ENCODE measurements around the gene NFATC2. TPM values are rescaled to one million over a fixed set of nuclear protein-coding genes. Genes with fewer than 3 reads are reported as not detected.

Gene NFATC2
- total RNA-seq, 1 donor, result 0.36 TPM

GRCh38 chr20:51385646-51386530 lies 156.6 kb downstream of the NFATC2 start:
- TF ChIP-seq CTCF (IDR thresholded peaks at IDR 0.05; ENCODE audit: insufficient read depth, low read length), result peak; percentile 63
- peak; percentile 45 for DNase-seq (ENCODE audit: low read depth)
- no peak overlapping the region for H3K4me3 ChIP-seq (ENCODE audit: low read depth, low read length)

DNA sequence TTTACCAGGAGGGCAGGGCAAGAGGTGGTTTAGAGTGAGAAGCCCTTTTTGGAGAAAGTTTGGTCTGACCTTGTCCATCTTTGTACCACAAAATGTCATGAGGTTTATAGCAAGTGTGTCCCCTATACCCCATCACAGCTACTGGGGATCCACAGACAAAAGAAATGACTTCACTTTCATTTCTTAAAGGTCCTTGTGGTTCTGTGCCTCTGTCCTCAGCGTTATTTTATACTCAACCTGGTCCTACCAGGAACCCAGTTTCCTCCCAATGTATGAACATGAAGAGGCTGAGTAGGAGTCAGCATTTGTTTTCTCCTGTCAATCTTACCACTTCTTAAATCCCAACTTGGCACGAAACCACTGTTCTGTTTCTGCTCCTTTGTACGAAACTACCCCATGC lies 157.6 kb downstream of the NFATC2 start:
- no peak for DNase-seq (ENCODE audit: low read depth)
- TF ChIP-seq CTCF (IDR thresholded peaks at IDR 0.05; ENCODE audit: insufficient read depth, low read length), result no peak
- H3K4me3 ChIP-seq (ENCODE audit: low read depth, low read length), result no peak overlapping the region

GRCh38 chr20:51383891-51384510 lies 158.5 kb downstream of the NFATC2 start:
- no peak for TF ChIP-seq CTCF (IDR thresholded peaks at IDR 0.05; ENCODE audit: insufficient read depth, low read length)
- no peak overlapping the region for H3K4me3 ChIP-seq (ENCODE audit: low read depth, low read length)
- DNase-seq (ENCODE audit: low read depth), result no peak

- no peak for DNase-seq (ENCODE audit: low read depth)
Measured at GRCh38 chr20:51382986-51383821, 159.3 kb downstream of the NFATC2 start.

GRCh38 chr20:51382111-51382985 lies 160.2 kb downstream of the NFATC2 start:
- no peak for DNase-seq (ENCODE audit: low read depth)
- no peak for TF ChIP-seq CTCF (IDR thresholded peaks at IDR 0.05; ENCODE audit: insufficient read depth, low read length)
- no peak overlapping the region for H3K4me3 ChIP-seq (ENCODE audit: low read depth, low read length)

More at GRCh38 chr20:51382986-51383821, 159.3 kb downstream of the NFATC2 start:
- no peak overlapping the region for H3K4me3 ChIP-seq (ENCODE audit: low read depth, low read length)
- no peak for TF ChIP-seq CTCF (IDR thresholded peaks at IDR 0.05; ENCODE audit: insufficient read depth, low read length)

DNA sequence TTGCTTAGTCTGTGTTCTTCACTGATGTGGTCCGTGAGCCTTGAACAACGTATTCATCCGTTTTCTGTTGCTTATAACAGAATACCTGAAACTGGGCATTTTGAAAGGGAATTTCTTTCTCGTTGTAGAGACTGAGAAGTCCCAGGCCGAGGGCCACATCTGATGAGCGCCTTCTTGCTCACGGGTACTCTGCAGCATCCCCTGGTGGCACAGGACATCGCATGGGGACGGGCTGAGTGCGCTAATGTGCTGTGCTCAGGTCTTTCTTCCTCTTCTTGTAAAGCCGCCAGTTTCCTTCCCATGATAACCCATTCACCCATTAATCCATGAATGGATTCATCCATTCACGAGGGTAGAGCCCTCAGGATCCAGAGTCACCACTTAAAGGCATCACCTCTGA lies 161.0 kb downstream of the NFATC2 start:
- no peak for TF ChIP-seq CTCF (IDR thresholded peaks at IDR 0.05; ENCODE audit: insufficient read depth, low read length)
- DNase-seq (ENCODE audit: low read depth), result no peak
- H3K4me3 ChIP-seq (ENCODE audit: low read depth, low read length), result no peak overlapping the region
